DMS79 (cell line): ENCODE measurements around the gene AOAH.

Source experiments
- DNase-seq: peaks from one replicate; lab custom pipeline; 2025; lab: John Stamatoyannopoulos, UW

Gene AOAH

GRCh38 chr7:36600869-36601530 is 123.3 kb downstream of the AOAH start:
- DNase-seq, result no peak

GRCh38 chr7:36600314-36600682 is 124.0 kb downstream of the AOAH start:
- DNase-seq, result no peak

- no peak for DNase-seq
Observed at GRCh38 chr7:36599645-36600313, 124.5 kb downstream of the AOAH start.

- no peak for DNase-seq
Observed at GRCh38 chr7:36598054-36598674, 126.1 kb downstream of the AOAH start.

GRCh38 chr7:36597090-36597773 is 127.1 kb downstream of the AOAH start:
- no peak for DNase-seq

- no peak for DNase-seq
Observed at GRCh38 chr7:36594445-36594844, 129.8 kb downstream of the AOAH start.

- DNase-seq, result no peak
Observed at GRCh38 chr7:36591636-36592035, 132.7 kb downstream of the AOAH start.

GRCh38 chr7:36589391-36589790 is 134.9 kb downstream of the AOAH start:
- DNase-seq, result no peak

- no peak for DNase-seq
Observed at GRCh38 chr7:36583318-36583717, 141.0 kb downstream of the AOAH start.

GRCh38 chr7:36575832-36576231 is 148.5 kb downstream of the AOAH start:
- DNase-seq, result no peak

GRCh38 chr7:36573066-36573465 is 151.2 kb downstream of the AOAH start:
- DNase-seq, result no peak

GRCh38 chr7:36571190-36571560 is 153.1 kb downstream of the AOAH start:
- no peak for DNase-seq

- no peak for DNase-seq
Observed at GRCh38 chr7:36570528-36571189, 153.6 kb downstream of the AOAH start.

GRCh38 chr7:36568452-36568849 is 155.8 kb downstream of the AOAH start:
- no peak for DNase-seq

GRCh38 chr7:36567699-36568451 is 156.4 kb downstream of the AOAH start:
- no peak for DNase-seq

GRCh38 chr7:36565792-36566356 is 158.4 kb downstream of the AOAH start:
- DNase-seq, result no peak

GRCh38 chr7:36564489-36564888 is 159.8 kb downstream of the AOAH start:
- DNase-seq, result no peak

- no peak for DNase-seq
Observed at GRCh38 chr7:36563706-36564327, 160.5 kb downstream of the AOAH start.

GRCh38 chr7:36562121-36562520 is 162.2 kb downstream of the AOAH start:
- DNase-seq, result no peak

GRCh38 chr7:36549029-36549428 is 175.3 kb downstream of the AOAH start:
- DNase-seq, result no peak

GRCh38 chr7:36547416-36547815 is 176.9 kb downstream of the AOAH start:
- no peak for DNase-seq
